ENCODE measurements around the gene NPR3.

- no peak for TF ChIP-seq CTCF (conservative IDR thresholded peaks at IDR 0.05)
- no peak for TF ChIP-seq ZFX (IDR thresholded peaks at IDR 0.05)
Observed at GRCh38 chr5:32786311-32786710, 75.2 kb downstream of the NPR3 start.

All from C4-2B (cell line).